HG03066 (cell line): ENCODE data around the gene CNPY2.
"Not testable (repeated sequence)": the region's sequence is repeated elsewhere in the genome, so short reads cannot be mapped to it uniquely, and the experiment has no call there.

Experiments
- ATAC-seq: cut with Tn5 transposase; IDR thresholded peaks from one replicate; pipeline ENCODE4 v1.9.1; 2021; ENCODE audit warnings: low read depth; ENCODE audit not compliant: unreplicated experiment

CNPY2 gene

DNA sequence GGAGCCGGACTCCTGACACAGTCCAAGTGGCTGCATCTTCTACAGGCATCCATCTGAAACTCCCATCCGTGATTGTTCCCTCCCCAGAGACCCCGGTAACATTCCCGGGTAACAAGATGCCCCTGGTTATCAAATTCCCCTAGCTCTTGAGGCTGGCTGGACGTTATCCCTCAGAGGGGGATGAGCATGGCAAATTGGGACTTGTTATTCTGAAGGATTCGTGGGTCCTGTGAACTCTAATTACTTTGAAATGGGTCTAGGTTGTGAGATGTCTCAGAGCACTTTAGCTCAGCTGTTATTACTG, 18.7 kb upstream of the CNPY2 start:
- no peak for ATAC-seq

GRCh38 chr12:56333679-56334489, 18.1 kb upstream of the CNPY2 start, which contains the start of gene PAN2:
TSS of gene PAN2 (minus strand) at chr12:56334000. CDS start at chr12:56333094, 906 bp downstream.
- ATAC-seq, result peak; percentile 92

DNA sequence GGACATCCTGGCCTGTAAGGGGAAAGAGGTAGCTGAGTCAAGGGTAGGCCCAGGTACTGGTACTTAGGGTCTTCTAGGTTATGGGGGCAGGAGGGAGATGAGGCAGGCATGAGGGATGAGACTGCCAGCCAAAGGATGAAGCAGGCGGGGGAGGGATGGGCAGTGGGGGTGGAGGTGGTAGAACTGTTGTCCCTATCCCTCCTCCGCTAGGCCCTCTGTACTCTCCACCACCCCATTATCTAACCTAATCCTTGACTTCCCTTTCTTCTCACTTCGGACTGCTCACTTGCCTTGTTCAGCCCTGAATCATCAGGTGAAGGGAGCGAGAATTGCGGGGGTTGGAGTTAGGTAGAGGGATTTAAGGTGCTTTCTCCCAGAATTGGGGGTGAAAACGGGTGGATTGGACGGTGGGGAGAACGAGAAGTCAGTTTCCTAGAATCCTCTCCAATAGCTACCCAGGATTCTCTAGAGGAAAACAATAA, 17.4 kb upstream of the CNPY2 start:
- ATAC-seq, result no peak

GRCh38 chr12:56332512-56333196, 16.9 kb upstream of the CNPY2 start:
- no peak for ATAC-seq

DNA sequence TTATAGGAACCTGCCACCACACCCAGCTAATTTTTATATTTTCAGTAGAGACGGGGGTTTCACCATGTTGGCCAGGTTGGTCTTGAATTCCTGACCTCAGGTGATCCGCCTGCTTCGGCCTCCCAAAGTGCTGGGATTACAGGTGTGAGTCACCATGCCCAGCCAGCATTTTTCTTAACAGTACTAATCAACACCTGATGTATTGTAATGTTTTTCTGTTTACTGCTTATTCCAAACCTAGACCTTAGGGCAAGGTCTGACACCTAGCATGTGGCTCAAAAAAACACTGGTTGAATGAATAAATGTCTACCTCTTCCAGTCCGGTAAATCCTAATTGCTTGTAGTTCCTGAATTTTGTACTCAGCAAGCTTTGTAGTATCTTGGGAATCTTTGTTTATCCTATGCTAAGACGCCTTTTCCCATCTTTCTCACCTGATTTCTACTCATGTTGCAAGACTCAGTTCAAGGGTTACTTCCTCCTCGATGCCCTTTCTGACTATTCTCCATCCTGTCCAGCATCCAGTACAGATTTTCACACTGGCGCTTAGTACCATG, 15.2 kb upstream of the CNPY2 start:
- no peak for ATAC-seq

- ATAC-seq, result no peak
These were observed 10.7 kb upstream of the CNPY2 start for GRCh38 chr12:56326533-56326932.

- ATAC-seq, result no peak
These were observed 10.3 kb upstream of the CNPY2 start for GRCh38 chr12:56326126-56326525.

DNA sequence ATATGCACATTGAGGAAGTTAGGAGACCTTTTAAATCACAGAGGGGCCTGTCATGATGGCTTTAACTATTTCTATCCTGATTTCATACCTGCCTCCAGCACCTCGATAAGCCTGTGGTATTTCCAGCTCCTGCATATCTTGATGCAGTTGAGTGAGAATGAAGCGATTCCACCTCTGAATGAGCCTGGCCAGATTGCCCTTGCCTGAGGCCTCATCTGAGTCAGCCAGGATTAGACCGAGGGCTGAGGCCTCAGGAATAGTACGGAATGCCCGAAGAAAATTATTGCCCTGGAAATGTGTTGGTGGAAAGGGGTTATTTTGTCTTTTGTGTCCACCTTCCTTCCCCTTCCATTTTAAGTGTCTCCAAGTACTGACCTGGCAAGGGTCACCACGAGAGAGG, 8.4 kb upstream of the CNPY2 start:
- no peak for ATAC-seq

GRCh38 chr12:56321610-56322009, 5.8 kb upstream of the CNPY2 start:
- not testable (repeated sequence) for ATAC-seq

GRCh38 chr12:56321027-56321426, 5.2 kb upstream of the CNPY2 start:
- ATAC-seq, result no peak

DNA sequence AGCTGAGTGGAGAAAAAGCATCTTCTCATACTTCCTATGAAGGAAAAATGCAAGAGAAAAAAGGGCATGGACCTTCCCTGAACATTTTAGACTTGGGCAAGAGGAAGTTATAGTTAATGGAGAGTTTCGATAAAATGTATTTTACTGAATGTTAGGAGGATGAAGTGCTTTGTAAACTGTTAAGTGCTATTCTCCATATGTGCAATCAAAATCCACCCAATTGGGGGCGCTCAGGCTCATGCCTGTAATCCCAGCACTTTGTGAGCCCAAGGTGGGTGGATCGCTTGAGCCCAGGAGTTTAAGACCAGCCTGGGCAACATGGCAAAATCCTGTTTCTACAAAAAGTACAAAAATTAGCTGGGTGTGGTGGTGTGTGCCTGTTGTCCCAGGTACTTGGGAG, 1.9 kb upstream of the CNPY2 start:
- no peak for ATAC-seq

DNA sequence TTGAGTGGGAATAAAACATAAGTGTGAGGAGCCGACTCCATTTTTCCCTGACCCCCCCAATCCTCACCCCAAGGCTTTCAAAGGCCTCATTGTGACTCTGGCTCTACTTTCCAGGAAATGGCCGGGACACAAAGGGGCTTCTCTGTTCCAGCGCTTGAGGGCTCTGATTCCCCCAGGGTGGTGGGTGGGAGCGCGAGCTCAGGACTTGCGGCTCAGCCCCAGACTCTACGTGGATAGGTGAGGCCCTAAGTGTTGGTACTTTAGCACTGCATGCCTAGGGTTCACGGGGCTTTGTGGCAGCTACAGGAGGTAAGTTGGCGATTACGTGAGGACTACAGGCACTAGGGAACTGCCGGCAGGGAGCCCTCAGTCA, 553 bp downstream of the CNPY2 start:
- ATAC-seq, result no peak

DNA sequence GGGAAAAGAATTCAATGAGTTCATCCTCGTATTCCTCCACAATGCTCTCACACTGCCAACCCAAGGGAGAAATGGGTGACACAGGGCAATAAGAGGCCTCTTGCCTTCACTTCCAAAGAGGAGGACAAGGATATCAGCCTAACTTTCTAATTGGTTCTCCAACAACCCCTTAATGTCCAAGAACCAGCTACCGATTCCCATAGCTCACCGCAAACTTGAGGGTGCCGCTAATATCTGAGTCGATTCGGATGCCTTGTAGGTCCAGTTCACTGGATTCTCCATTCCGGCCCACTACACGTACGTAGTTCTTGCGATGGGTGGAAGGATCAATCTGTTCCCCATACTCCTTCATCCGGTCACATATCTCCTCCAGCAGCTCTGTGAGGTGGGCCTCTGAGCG, 4.8 kb downstream of the CNPY2 start:
- ATAC-seq, result no peak

DNA sequence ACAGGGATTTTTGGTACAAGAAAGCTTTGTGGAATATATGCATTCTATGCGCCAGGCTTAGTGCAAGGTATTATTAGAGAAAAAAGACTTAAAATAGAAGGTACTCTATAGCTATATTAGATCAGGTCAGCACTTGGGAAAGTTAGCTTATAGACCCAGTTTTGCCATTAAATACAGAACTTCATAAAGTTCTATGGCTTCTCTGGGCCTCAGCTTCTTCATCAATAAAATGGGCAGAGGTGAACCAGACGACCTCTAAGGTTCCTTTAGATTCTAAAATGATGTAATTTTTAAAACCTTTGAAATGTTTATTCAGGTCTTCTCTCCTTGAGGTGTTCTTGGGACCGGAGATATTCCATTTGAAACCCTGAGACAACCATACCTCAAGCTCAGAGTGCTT, 7.1 kb downstream of the CNPY2 start:
- no peak for ATAC-seq

DNA sequence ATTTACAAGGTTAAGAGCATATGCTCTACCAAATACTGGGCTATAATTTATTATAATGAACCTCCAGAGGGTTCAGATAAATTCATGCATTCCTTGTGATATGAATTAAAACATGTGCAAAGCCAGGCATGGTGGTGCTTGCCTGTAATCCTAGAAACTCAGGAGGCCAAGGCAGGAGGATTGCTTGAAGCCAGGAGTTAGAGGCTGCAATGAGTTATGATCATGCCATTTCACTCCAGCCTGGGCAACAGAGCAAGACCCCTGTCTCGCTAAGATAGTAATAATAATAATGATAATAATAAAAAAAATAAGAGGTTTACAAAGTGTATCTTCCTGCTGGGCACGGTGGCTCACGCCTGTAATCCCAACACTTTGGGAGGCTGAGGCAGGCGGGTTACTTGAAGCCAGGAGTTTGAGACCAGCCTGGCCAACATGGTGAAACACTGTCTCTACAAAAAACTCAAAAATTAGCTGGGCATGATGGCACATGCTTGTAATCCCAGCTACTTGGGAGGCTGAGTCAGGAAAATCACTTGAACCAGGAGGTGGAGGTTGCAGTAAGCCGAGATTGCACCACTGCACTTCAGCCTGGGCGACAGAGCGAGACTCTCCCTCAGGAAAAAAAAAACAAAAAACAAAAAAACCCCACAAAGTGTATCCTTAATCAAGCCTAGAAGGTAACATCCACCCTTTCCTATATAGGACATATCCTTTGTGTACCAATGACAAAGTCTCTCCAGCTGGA, 8.4 kb downstream of the CNPY2 start:
- no peak for ATAC-seq

DNA sequence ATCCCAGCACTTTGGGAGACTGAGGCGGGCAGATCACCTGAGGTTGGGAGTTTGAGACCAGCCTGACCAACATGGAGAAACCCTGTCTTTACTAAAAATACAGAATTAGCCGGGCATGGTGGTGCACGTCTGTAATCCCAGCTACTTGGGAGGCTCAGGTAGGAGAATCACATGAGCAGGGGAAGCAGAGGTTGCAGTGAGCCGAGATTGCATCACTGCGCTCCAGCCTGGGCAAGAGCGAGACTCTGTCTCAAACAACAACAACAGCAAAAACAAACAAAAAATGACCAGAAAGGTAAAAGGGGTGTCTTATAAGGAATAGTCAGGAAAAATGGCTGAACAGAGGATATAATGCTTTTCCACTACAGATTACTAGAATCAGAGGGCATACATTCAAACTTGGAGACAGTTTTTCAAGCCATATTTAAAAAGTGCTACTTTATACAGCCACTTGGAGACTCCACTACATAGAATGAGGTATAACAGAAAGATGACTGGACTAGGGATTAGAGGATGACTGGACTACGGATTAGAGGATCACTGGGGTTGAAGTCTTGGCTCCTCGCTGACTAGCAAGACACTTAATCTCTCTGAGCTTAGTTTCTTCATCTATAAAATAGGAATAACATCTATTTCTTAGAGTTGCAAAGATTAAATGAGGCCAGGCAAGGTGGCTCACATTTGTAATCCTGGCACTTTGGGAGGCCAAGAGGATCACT, 10.8 kb downstream of the CNPY2 start:
- ATAC-seq, result no peak

DNA sequence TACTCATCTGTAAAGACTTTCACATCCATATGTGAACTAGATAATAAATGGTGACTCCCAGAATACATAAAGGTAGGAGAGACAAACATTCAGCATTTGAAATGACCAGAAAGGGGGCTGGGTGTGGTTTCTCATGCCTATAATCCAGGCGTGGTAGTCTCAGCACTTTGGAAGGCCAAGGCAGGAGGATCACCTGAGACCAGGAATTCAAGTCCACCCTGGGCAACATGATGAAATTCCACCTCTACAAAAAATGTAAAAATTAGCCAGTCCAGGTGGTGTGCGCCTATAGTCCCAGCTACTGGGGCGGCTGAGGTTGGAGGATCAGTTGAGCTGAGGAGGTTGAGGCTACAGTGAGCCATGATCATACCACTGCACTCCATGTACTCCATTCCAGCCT, 11.5 kb downstream of the CNPY2 start:
- ATAC-seq, result no peak

- ATAC-seq, result no peak
These were observed 14.9 kb downstream of the CNPY2 start for GRCh38 chr12:56300644-56301464.

DNA sequence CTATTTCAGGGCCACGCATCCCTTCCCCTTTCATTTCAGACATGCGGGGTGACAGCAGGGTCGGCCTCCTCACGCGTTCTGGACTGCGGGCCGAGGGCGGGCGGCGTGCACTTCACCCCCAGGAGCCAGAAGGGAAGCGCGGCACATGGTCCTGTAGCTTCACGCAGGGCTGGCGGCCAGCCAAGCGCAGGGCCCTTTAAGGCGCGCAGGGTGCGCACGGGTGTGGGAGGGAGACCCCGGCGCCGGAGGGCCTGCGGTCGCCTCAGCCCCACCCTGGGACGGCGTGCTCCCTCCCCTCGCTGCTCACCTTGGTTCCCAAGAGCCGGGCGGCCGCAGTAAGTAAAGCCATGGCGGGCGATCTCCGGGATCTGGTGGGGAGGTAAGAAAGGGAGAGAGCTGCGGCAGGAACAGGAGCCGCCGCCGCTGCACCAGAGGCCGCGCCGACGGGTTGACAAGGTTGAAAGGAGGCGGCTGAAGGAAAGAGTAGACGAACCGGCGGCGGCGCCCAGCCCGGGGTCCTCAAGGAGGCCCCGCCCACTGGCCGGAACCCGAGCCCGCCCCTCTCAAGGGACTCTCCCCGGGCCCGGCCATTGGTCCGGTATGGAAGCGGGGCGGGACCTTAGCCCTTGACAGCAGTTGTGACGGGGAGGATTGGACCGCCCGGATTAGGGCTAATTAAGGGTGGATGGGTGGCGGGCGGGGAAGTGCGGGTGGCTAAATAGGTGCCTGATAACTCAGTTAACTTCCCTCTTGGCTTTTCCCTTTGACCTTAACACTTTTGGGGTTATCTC, 15.7 kb downstream of the CNPY2 start, which contains the start of gene CS:
TSS of gene CS (minus strand) at position 478 of the 791 bp plus-strand sequence. CDS start at position 349, 129 bp downstream.
- peak; percentile 93 for ATAC-seq
